HEK293 (cell line): ENCODE data around the gene CNMD.

ENCODE experiments used
- CTCF ChIA-PET: fragments of 350-600 bp; formaldehyde crosslinking; extraction: SDS; loops from one replicate; lab custom pipeline; 2021; ENCODE audit warnings: antibody characterized with exemption; lab: Yijun Ruan, JAX
- POLR2A ChIA-PET: fragments of 300-600 bp; formaldehyde crosslinking; extraction: SDS; loops from one replicate; lab custom pipeline; 2020; ENCODE audit warnings: antibody characterized with exemption, inconsistent platforms; lab: Yijun Ruan, JAX
- H3K27ac ChIP-seq: fragments of 200-500 bp; sonication (Bioruptor generic); 2 replicates; pipeline ENCODE4 v1.5.1; 2014; ENCODE audit warnings: low read depth, low read length, control low read depth, inconsistent platforms; ENCODE audit errors: extremely low read depth
- H3K36me3 ChIP-seq, 2 experiments: fragments of 200-500 bp in 1 of 2; sonication (Bioruptor generic) in 1 of 2; 1 replicate in 1 of 2; 2 replicates in 1 of 2; pipeline ENCODE4 v1.5.1; 2014 to 2017; ENCODE audit warnings: inconsistent platforms in 2 of 2, low read length in 2 of 2; ENCODE audit not compliant: control insufficient read depth in 2 of 2, insufficient read depth in 1 of 2
- H3K4me1 ChIP-seq: fragments of 200-500 bp; sonication (Bioruptor generic); 2 replicates; pipeline ENCODE4 v1.5.1; 2014; ENCODE audit warnings: mild to moderate bottlenecking, low read length, inconsistent platforms; ENCODE audit not compliant: control insufficient read depth, insufficient read depth
- H3K4me3 ChIP-seq: 2 replicates; pipeline ENCODE4 v1.5.1; 2011; ENCODE audit warnings: low read depth, mild to moderate bottlenecking, control low read depth, low read length, moderate library complexity
- H3K9me3 ChIP-seq: fragments of 200-500 bp; sonication (Bioruptor generic); 2 replicates; pipeline ENCODE4 v1.5.1; 2014; ENCODE audit warnings: low read depth, low read length, inconsistent platforms; ENCODE audit not compliant: control insufficient read depth, insufficient read depth
- GFI1B ChIP-seq: fragments of 450-650 bp; formaldehyde crosslinking; IDR thresholded peaks from 2 replicates; pipeline ENCODE4 v1.5.1; 2016; ENCODE audit warnings: missing biosample characterization, missing genetic modification characterization
- GLI2 ChIP-seq: fragments of 450-650 bp; formaldehyde crosslinking; IDR thresholded peaks from 2 replicates; pipeline ENCODE4; 2017; ENCODE audit warnings: missing biosample characterization, missing genetic modification characterization, low read depth, borderline replicate concordance
- KLF9 ChIP-seq: fragments of 450-650 bp; formaldehyde crosslinking; IDR thresholded peaks from 2 replicates; pipeline ENCODE4 v1.5.1; 2016; ENCODE audit warnings: missing biosample characterization, missing genetic modification characterization, low read depth
- MZF1 ChIP-seq: fragments of 450-650 bp; formaldehyde crosslinking; IDR thresholded peaks from 2 replicates; pipeline ENCODE4 v1.5.1; 2017; ENCODE audit warnings: missing biosample characterization, missing genetic modification characterization, borderline replicate concordance
- PRDM1 ChIP-seq: fragments of 450-650 bp; formaldehyde crosslinking; IDR thresholded peaks from 2 replicates; pipeline ENCODE4; 2016; ENCODE audit warnings: missing biosample characterization, missing genetic modification characterization
- RBAK ChIP-seq: fragments of 450-650 bp; formaldehyde crosslinking; IDR thresholded peaks from 2 replicates; pipeline ENCODE4 v1.5.1; 2016; ENCODE audit warnings: missing biosample characterization, missing genetic modification characterization
- ZNF112 ChIP-seq: fragments of 450-650 bp; formaldehyde crosslinking; IDR thresholded peaks from 2 replicates; pipeline ENCODE4 v1.5.0; 2017; ENCODE audit warnings: missing biosample characterization, missing genetic modification characterization
- ZNF157 ChIP-seq: fragments of 450-650 bp; formaldehyde crosslinking; IDR thresholded peaks from 2 replicates; pipeline ENCODE4 v1.5.1; 2016; ENCODE audit warnings: missing biosample characterization, missing genetic modification characterization
- ZNF19 ChIP-seq: fragments of 450-650 bp; formaldehyde crosslinking; IDR thresholded peaks from 2 replicates; pipeline ENCODE4; 2016; ENCODE audit warnings: missing biosample characterization, missing genetic modification characterization, low read depth
- ZNF398 ChIP-seq: fragments of 450-650 bp; formaldehyde crosslinking; IDR thresholded peaks from 2 replicates; pipeline ENCODE4 v1.5.1; 2017; ENCODE audit warnings: missing biosample characterization, missing genetic modification characterization
- ZNF510 ChIP-seq: fragments of 450-650 bp; formaldehyde crosslinking; IDR thresholded peaks from 2 replicates; pipeline ENCODE4 v1.5.1; 2018; ENCODE audit warnings: mild to moderate bottlenecking, missing genetic modification characterization, missing biosample characterization; ENCODE audit not compliant: insufficient replicate concordance
- ZNF513 ChIP-seq: fragments of 450-650 bp; IDR thresholded peaks from 2 replicates; pipeline ENCODE4 v1.5.1; 2018; ENCODE audit warnings: missing biosample characterization, missing genetic modification characterization
- ZNF610 ChIP-seq: fragments of 450-650 bp; formaldehyde crosslinking; IDR thresholded peaks from 2 replicates; pipeline ENCODE4 v1.5.1; 2016; ENCODE audit warnings: missing biosample characterization, missing genetic modification characterization, borderline replicate concordance
- ZNF624 ChIP-seq: fragments of 450-650 bp; formaldehyde crosslinking; IDR thresholded peaks from 2 replicates; pipeline ENCODE4 v1.5.1; 2017; ENCODE audit warnings: missing biosample characterization, missing genetic modification characterization
- ZNF626 ChIP-seq: fragments of 450-650 bp; sonication (Bioruptor Pico); formaldehyde crosslinking; IDR thresholded peaks from 2 replicates; pipeline ENCODE4 v1.5.1; 2018; ENCODE audit warnings: missing biosample characterization, missing genetic modification characterization, inconsistent platforms
- ZNF701 ChIP-seq: fragments of 450-650 bp; formaldehyde crosslinking; IDR thresholded peaks from 2 replicates; pipeline ENCODE4 v1.5.1; 2016; ENCODE audit warnings: missing biosample characterization, missing genetic modification characterization
- TF ChIP-seq, protein P1 (sequence below): fragments of 450-650 bp; formaldehyde crosslinking; IDR thresholded peaks from 2 replicates; pipeline ENCODE4 v1.5.1; 2016; ENCODE audit warnings: missing biosample characterization, missing genetic modification characterization, low read depth
- TF ChIP-seq, protein P2 (sequence below): fragments of 450-650 bp; formaldehyde crosslinking; IDR thresholded peaks from 2 replicates; pipeline ENCODE4 v1.5.1; 2016; ENCODE audit warnings: missing biosample characterization, missing genetic modification characterization
- TF ChIP-seq, protein P3 (sequence below): fragments of 450-650 bp; formaldehyde crosslinking; IDR thresholded peaks from 2 replicates; pipeline ENCODE4 v1.5.1; 2016; ENCODE audit warnings: missing biosample characterization, missing genetic modification characterization

Gene CNMD

GRCh38 chr13:52739468-52740071 is at the start of gene CNMD:
Gene CNMD, minus strand, starts transcription at chr13:52739820. Its CDS starts 119 bp downstream, at chr13:52739701.
- H3K4me1 ChIP-seq = no peaks in the 10 kb centered on the region
- no peaks in the 10 kb centered on the region for H3K9me3 ChIP-seq
- TF ChIP-seq ZNF513 (tag by site-specific recombination) = no peak
- TF ChIP-seq ZNF624 (tag by site-specific recombination) = no peak
- no peak for TF ChIP-seq ZNF398 (tag by site-specific recombination)
- TF ChIP-seq, protein P1, sequence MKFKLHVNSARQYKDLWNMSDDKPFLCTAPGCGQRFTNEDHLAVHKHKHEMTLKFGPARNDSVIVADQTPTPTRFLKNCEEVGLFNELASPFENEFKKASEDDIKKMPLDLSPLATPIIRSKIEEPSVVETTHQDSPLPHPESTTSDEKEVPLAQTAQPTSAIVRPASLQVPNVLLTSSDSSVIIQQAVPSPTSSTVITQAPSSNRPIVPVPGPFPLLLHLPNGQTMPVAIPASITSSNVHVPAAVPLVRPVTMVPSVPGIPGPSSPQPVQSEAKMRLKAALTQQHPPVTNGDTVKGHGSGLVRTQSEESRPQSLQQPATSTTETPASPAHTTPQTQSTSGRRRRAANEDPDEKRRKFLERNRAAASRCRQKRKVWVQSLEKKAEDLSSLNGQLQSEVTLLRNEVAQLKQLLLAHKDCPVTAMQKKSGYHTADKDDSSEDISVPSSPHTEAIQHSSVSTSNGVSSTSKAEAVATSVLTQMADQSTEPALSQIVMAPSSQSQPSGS (tag by site-specific recombination) = no peak
- no peak for TF ChIP-seq ZNF19
- TF ChIP-seq KLF9 (tag by site-specific recombination) = no peak
- TF ChIP-seq ZNF701 = no peak
- no peak for TF ChIP-seq GLI2 (tag by site-specific recombination)
- TF ChIP-seq ZNF626 = no peak
- TF ChIP-seq ZNF112 (tag by site-specific recombination) = no peak
- TF ChIP-seq, protein P2, sequence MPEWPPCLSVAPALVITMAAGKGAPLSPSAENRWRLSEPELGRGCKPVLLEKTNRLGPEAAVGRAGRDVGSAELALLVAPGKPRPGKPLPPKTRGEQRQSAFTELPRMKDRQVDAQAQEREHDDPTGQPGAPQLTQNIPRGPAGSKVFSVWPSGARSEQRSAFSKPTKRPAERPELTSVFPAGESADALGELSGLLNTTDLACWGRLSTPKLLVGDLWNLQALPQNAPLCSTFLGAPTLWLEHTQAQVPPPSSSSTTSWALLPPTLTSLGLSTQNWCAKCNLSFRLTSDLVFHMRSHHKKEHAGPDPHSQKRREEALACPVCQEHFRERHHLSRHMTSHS (tag by site-specific recombination) = no peak
- no peak for TF ChIP-seq PRDM1 (tag by site-specific recombination)
- no peak for TF ChIP-seq RBAK
- TF ChIP-seq ZNF157 (tag by site-specific recombination) = no peak
- TF ChIP-seq ZNF610 = no peak
- TF ChIP-seq, protein P3, sequence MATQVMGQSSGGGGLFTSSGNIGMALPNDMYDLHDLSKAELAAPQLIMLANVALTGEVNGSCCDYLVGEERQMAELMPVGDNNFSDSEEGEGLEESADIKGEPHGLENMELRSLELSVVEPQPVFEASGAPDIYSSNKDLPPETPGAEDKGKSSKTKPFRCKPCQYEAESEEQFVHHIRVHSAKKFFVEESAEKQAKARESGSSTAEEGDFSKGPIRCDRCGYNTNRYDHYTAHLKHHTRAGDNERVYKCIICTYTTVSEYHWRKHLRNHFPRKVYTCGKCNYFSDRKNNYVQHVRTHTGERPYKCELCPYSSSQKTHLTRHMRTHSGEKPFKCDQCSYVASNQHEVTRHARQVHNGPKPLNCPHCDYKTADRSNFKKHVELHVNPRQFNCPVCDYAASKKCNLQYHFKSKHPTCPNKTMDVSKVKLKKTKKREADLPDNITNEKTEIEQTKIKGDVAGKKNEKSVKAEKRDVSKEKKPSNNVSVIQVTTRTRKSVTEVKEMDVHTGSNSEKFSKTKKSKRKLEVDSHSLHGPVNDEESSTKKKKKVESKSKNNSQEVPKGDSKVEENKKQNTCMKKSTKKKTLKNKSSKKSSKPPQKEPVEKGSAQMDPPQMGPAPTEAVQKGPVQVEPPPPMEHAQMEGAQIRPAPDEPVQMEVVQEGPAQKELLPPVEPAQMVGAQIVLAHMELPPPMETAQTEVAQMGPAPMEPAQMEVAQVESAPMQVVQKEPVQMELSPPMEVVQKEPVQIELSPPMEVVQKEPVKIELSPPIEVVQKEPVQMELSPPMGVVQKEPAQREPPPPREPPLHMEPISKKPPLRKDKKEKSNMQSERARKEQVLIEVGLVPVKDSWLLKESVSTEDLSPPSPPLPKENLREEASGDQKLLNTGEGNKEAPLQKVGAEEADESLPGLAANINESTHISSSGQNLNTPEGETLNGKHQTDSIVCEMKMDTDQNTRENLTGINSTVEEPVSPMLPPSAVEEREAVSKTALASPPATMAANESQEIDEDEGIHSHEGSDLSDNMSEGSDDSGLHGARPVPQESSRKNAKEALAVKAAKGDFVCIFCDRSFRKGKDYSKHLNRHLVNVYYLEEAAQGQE = no peak
- TF ChIP-seq ZNF510 (tag by site-specific recombination) = no peak
- no peak for TF ChIP-seq GFI1B (tag by site-specific recombination)
- no peak for TF ChIP-seq MZF1 (tag by site-specific recombination)
- no peak within 1 kb of the TSS for H3K27ac ChIP-seq
- CTCF ChIA-PET = no interaction called here
- no peaks in the 10 kb centered on the region for H3K36me3 ChIP-seq
- no peak within 1 kb of the TSS for H3K4me3 ChIP-seq
- POLR2A ChIA-PET = no interaction called here
